Thoracic aorta (tissue), 2 donors: ENCODE data around the gene THADA. TPM values are rescaled to one million over a fixed set of nuclear protein-coding genes. Genes with fewer than 3 reads are reported as not detected.

ENCODE experiments used
- ATAC-seq: fragments of 150-250 bp; one replicate; pipeline ENCODE4 v1.8.0; 2017; ENCODE audit warnings: low read depth; ENCODE audit not compliant: insufficient number of reproducible peaks, low FRiP score
- DNase-seq: peaks from one replicate; pipeline ENCODE4 v3.0.0-alpha.2; 2020; ENCODE audit warnings: low spot score
- H3K27ac ChIP-seq, 2 donors: fragments of 200-600 bp; sonication (generic); 1 replicate in 1 of 2; 2 replicates in 1 of 2; pipeline ENCODE4 v1.5.1; 2016; ENCODE audit warnings: mild to moderate bottlenecking in 2 of 2, moderate library complexity in 2 of 2
- H3K27me3 ChIP-seq: fragments of 200-600 bp; sonication (generic); replicated peaks from 2 replicates; pipeline ENCODE4 v1.6.0; 2016; ENCODE audit warnings: mild to moderate bottlenecking; ENCODE audit not compliant: insufficient read depth
- H3K36me3 ChIP-seq: fragments of 200-600 bp; sonication (generic); one replicate; pipeline ENCODE4 v1.5.1; 2016
- H3K4me1 ChIP-seq, 2 donors: fragments of 200-600 bp; sonication (generic); 1 replicate in 1 of 2; 2 replicates in 1 of 2; pipeline versions ENCODE4 v1.5.1 to v1.6.0; 2016; ENCODE audit warnings: low read depth in 2 of 2, mild to moderate bottlenecking in 1 of 2; ENCODE audit not compliant: control insufficient read depth in 1 of 2
- H3K4me3 ChIP-seq: fragments of 200-600 bp; sonication (generic); 2 replicates; pipeline ENCODE4 v1.5.1; 2016; ENCODE audit warnings: mild to moderate bottlenecking
- H3K9me3 ChIP-seq: fragments of 200-600 bp; sonication (generic); 2 replicates; pipeline ENCODE4 v1.5.1; 2016
- CTCF ChIP-seq: fragments of 200-600 bp; sonication (generic); IDR thresholded peaks from one replicate; pipeline ENCODE4 v1.5.1; 2019; ENCODE audit warnings: antibody characterized with exemption
- total RNA-seq, 2 donors: library from RNA; depleted of rRNA; stranded (reverse); fragments of >200 nt; gene quantifications; one replicate each; pipeline versions ENCODE4 v1.1.0 to v1.2.3, GENCODE V29; 2016

THADA gene
- total RNA-seq, 2 donors from 2014 or later: 33.3 to 46.6 TPM

GRCh38 chr2:43438342-43438741 is 157.5 kb downstream of the THADA start:
- no peak overlapping the region for H3K4me3 ChIP-seq
- H3K36me3 ChIP-seq: no peaks in the 10 kb centered on the region
- ATAC-seq (no peak), DNase-seq (no peak)
- no peaks in the 10 kb centered on the region for H3K9me3 ChIP-seq
- H3K27me3 ChIP-seq: no peaks in the 10 kb centered on the region
- TF ChIP-seq CTCF: no peak
- peaks cover 0 to 8% of the 10 kb centered on the region in 2 donors for H3K4me1 ChIP-seq
- no peak overlapping the region for H3K27ac ChIP-seq

- no peak for TF ChIP-seq CTCF
- DNase-seq (no peak), ATAC-seq (no peak)
- H3K27me3 ChIP-seq: no peaks in the 10 kb centered on the region
- no peak overlapping the region for H3K27ac ChIP-seq
- H3K36me3 ChIP-seq: no peaks in the 10 kb centered on the region
- no peak overlapping the region for H3K4me3 ChIP-seq
- peaks cover 0 to 8% of the 10 kb centered on the region in 2 donors for H3K4me1 ChIP-seq
- no peaks in the 10 kb centered on the region for H3K9me3 ChIP-seq
Observed at GRCh38 chr2:43437363-43437762, 158.5 kb downstream of the THADA start.

GRCh38 chr2:43436431-43436830 is 159.4 kb downstream of the THADA start:
- Histone ChIP-seq H3K9me3 (no peaks in the 10 kb centered on the region), H3K4me1 (peaks cover 0 to 8% of the 10 kb centered on the region in 2 donors), H3K27ac (no peak overlapping the region), H3K4me3 (no peak overlapping the region), H3K27me3 (no peaks in the 10 kb centered on the region), H3K36me3 (no peaks in the 10 kb centered on the region)
- no peak for TF ChIP-seq CTCF
- ATAC-seq: no peak
- DNase-seq: no peak

- Histone ChIP-seq H3K4me3 (no peak overlapping the region), H3K9me3 (no peaks in the 10 kb centered on the region), H3K4me1 (peaks cover 5 to 13% of the 10 kb centered on the region in 2 donors), H3K36me3 (no peaks in the 10 kb centered on the region), H3K27ac (no peak overlapping the region), H3K27me3 (no peaks in the 10 kb centered on the region)
- no peak for TF ChIP-seq CTCF
- ATAC-seq: no peak
- no peak for DNase-seq
Observed at GRCh38 chr2:43435746-43436145, 160.1 kb downstream of the THADA start.

- Histone ChIP-seq H3K9me3 (no peaks in the 10 kb centered on the region), H3K27me3 (no peaks in the 10 kb centered on the region), H3K27ac (peak overlapping the region; percentile 31 to 45), H3K4me1 (peaks cover 26 to 34% of the 10 kb centered on the region in 2 donors), H3K36me3 (no peaks in the 10 kb centered on the region), H3K4me3 (no peak overlapping the region)
- DNase-seq: no peak
- TF ChIP-seq CTCF: no peak
- no peak for ATAC-seq
Observed at GRCh38 chr2:43430489-43430888, 165.3 kb downstream of the THADA start.
